ENCODE results near the gene ZBTB47. TPM values are rescaled to one million over a fixed set of nuclear protein-coding genes. Genes with fewer than 3 reads are reported as not detected.
A peak's percentile ranks its signal among the peaks of the same experiment; 100 is the strongest.

Gene ZBTB47
- total RNA-seq, 1 donor = 41.3 TPM

GRCh38 chr3:42691816-42692666, 38.5 kb downstream of the ZBTB47 start:
- no peaks in the 10 kb centered on the region for H3K4me1 ChIP-seq (ENCODE audit: insufficient read depth, low read length)
- no peak overlapping the region for H3K27ac ChIP-seq (ENCODE audit: low read depth, low read length)
- no peaks in the 10 kb centered on the region for H4K20me1 ChIP-seq (ENCODE audit: insufficient read depth, low read length)
- no peaks in the 10 kb centered on the region for H3K79me2 ChIP-seq (ENCODE audit: insufficient read depth, low read length)
- H3K9me3 ChIP-seq (ENCODE audit: low read depth, low read length) = no peaks in the 10 kb centered on the region
- no peak overlapping the region for H3K4me2 ChIP-seq (ENCODE audit: insufficient read depth, low read length)
- H3K27me3 ChIP-seq (ENCODE audit: insufficient read depth, low read length) = peaks cover 15% of the 10 kb centered on the region
- no peak for TF ChIP-seq CTCF (IDR thresholded peaks at IDR 0.05; ENCODE audit: extremely low read depth, low read depth, low read length)
- no peak overlapping the region for H3K4me3 ChIP-seq (ENCODE audit: insufficient read depth, low read length)
- no peak overlapping the region for H2AFZ ChIP-seq (ENCODE audit: low read length)
- DNase-seq (ENCODE audit: insufficient read length, low spot score, missing footprints) = peak; percentile 83
- H3K36me3 ChIP-seq (ENCODE audit: insufficient read depth, low read length) = no peaks in the 10 kb centered on the region

GRCh38 chr3:42692667-42693529, 39.4 kb downstream of the ZBTB47 start:
- peaks cover 10% of the 10 kb centered on the region for H3K27me3 ChIP-seq (ENCODE audit: insufficient read depth, low read length)
- H3K4me2 ChIP-seq (ENCODE audit: insufficient read depth, low read length) = no peak overlapping the region
- H3K79me2 ChIP-seq (ENCODE audit: insufficient read depth, low read length) = no peaks in the 10 kb centered on the region
- H3K27ac ChIP-seq (ENCODE audit: low read depth, low read length) = no peak overlapping the region
- H3K9me3 ChIP-seq (ENCODE audit: low read depth, low read length) = no peaks in the 10 kb centered on the region
- no peaks in the 10 kb centered on the region for H3K36me3 ChIP-seq (ENCODE audit: insufficient read depth, low read length)
- no peaks in the 10 kb centered on the region for H3K4me1 ChIP-seq (ENCODE audit: insufficient read depth, low read length)
- no peak for TF ChIP-seq CTCF (IDR thresholded peaks at IDR 0.05; ENCODE audit: extremely low read depth, low read depth, low read length)
- H3K4me3 ChIP-seq (ENCODE audit: insufficient read depth, low read length) = no peak overlapping the region
- H4K20me1 ChIP-seq (ENCODE audit: insufficient read depth, low read length) = no peaks in the 10 kb centered on the region
- DNase-seq (ENCODE audit: insufficient read length, low spot score, missing footprints) = peak; percentile 54
- no peak overlapping the region for H2AFZ ChIP-seq (ENCODE audit: low read length)

- H3K79me2 ChIP-seq (ENCODE audit: insufficient read depth, low read length) = no peaks in the 10 kb centered on the region
- peak; percentile 30 for DNase-seq (ENCODE audit: insufficient read length, low spot score, missing footprints)
- H4K20me1 ChIP-seq (ENCODE audit: insufficient read depth, low read length) = no peaks in the 10 kb centered on the region
- no peak for TF ChIP-seq CTCF (IDR thresholded peaks at IDR 0.05; ENCODE audit: extremely low read depth, low read depth, low read length)
- H2AFZ ChIP-seq (ENCODE audit: low read length) = no peak overlapping the region
- H3K36me3 ChIP-seq (ENCODE audit: insufficient read depth, low read length) = no peaks in the 10 kb centered on the region
- no peaks in the 10 kb centered on the region for H3K9me3 ChIP-seq (ENCODE audit: low read depth, low read length)
- H3K4me2 ChIP-seq (ENCODE audit: insufficient read depth, low read length) = no peak overlapping the region
- H3K27me3 ChIP-seq (ENCODE audit: insufficient read depth, low read length) = peaks cover 10% of the 10 kb centered on the region
- no peak overlapping the region for H3K4me3 ChIP-seq (ENCODE audit: insufficient read depth, low read length)
- H3K4me1 ChIP-seq (ENCODE audit: insufficient read depth, low read length) = no peaks in the 10 kb centered on the region
- no peak overlapping the region for H3K27ac ChIP-seq (ENCODE audit: low read depth, low read length)
Measured at GRCh38 chr3:42693530-42693930, 40.0 kb downstream of the ZBTB47 start.

- Histone ChIP-seq H3K4me3 (ENCODE audit: insufficient read depth, low read length) (no peak overlapping the region), H2AFZ (ENCODE audit: low read length) (no peak overlapping the region), H3K4me1 (ENCODE audit: insufficient read depth, low read length) (no peaks in the 10 kb centered on the region), H3K27me3 (ENCODE audit: insufficient read depth, low read length) (peaks cover 12% of the 10 kb centered on the region), H4K20me1 (ENCODE audit: insufficient read depth, low read length) (no peaks in the 10 kb centered on the region), H3K9me3 (ENCODE audit: low read depth, low read length) (no peaks in the 10 kb centered on the region), H3K36me3 (ENCODE audit: insufficient read depth, low read length) (no peaks in the 10 kb centered on the region), H3K79me2 (ENCODE audit: insufficient read depth, low read length) (no peaks in the 10 kb centered on the region), H3K27ac (ENCODE audit: low read depth, low read length) (no peak overlapping the region), H3K4me2 (ENCODE audit: insufficient read depth, low read length) (no peak overlapping the region)
- no peak for TF ChIP-seq CTCF (IDR thresholded peaks at IDR 0.05; ENCODE audit: extremely low read depth, low read depth, low read length)
- peak; percentile 56 for DNase-seq (ENCODE audit: insufficient read length, low spot score, missing footprints)
Measured at GRCh38 chr3:42694366-42694765, 40.9 kb downstream of the ZBTB47 start.
